DLD1 (cell line): ENCODE measurements around the gene WNT9B.

ENCODE experiments used
- in situ Hi-C: cut with HindIII; loops from 2 replicates; pipeline ENCODE4 v1.10.0; 2017; ENCODE audit warnings: low sequenced_read_pairs

Gene WNT9B

DNA sequence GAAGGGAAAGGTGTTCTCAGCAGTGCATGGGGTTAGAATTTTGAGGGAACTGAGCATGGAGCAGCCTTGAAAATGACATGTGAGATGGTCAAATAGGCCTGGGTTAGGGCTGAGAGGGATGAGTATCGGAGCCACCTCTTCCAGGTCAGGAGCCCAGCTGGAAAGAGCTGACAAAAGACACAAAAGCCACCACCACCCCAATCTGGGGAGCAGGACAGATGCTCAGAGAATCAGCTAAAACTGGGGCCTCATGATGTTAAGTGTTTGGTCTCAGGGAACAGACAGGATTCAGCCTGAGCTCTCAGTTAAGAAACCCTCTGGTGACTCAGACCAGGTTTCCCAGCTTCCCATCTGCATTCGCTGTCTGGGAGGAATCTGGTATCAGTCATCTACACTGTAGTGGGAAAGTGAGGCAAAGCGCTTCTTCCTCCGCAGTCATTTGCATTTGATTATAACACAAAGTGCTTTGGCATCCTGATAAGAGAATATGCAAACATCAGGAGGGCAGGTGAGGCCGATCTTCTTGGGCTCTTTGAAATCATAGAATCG lies 2.6 kb downstream of the WNT9B start:
- in situ Hi-C loops: no loop called here

DNA sequence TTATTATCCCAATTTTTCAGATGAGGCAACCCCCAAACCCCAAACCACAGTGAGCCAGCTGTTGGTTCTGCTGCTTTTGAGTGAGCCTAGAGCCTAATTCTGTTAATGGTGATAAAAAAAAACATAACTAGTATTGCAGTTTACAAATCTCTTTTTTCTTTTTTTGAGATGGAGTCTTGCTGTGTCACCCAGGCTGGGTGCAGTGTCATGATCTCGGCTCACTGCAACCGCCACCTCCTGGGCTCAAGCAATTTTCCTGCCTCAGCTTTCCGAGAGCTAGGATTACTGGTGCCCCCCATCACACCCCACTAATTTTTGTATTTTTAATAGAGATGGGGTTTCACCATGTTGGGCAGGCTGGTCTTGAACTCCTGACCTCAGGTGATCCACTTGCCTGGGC lies 3.1 kb downstream of the WNT9B start:
- in situ Hi-C loops: no loop called here

DNA sequence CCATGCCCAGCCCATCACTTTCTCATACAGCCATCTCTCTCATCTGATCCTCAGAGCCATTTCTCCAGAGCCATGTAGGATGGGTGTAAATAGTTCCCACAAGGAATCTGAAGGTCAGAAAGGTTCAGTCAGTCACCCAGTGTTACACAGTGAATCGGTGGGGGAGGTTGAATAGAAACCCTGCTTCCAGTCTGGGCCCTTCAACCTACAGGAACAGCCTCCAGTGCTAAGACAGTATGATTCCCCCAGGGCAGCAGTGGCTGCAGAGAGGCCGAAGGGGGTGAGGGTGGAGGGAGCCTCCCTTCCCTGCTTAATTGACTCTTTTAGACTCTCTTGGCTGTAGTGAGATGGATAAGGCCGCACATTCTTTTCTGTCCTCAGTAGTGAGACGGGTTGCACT lies 3.6 kb downstream of the WNT9B start:
- in situ Hi-C loops: no loop called here

DNA sequence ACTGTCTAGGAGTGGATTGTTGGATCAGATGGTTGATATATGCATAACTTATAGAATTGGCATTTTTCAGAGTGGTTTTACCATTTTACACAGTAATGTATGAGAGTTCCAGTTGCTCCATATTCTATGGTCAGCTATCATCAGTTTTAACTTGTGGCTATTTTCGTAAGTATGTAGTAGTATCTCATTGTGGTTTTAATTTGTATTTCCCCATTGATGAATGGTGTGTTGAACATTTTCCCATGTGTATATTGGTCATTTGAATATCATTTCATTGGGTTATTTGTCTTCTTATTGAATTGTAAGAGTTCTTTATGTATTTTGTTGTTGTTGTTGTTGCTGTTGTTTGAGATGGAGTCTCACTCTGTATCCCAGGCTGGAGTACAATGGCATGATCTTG lies 6.2 kb downstream of the WNT9B start:
- in situ Hi-C loops: no loop called here

DNA sequence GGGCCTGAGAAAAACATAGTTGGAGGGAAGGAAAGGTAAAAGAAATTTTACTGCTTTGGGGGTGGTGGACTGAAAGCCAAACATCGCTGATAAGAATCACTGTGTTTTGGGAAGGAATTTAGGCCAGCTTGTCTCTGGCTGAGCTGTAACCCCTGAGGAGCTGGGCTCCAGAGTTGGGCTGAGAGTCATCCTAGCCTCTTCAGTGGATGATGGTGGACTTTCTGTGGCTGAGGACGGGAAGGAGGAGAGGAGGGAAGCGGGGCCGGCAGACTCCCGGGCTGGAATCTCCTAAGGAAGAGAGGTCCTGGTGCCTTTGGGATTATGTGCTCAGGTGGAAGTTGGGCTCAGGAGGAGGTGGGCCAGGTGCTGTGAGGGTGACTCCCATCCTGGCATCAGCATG lies 8.6 kb downstream of the WNT9B start:
- in situ Hi-C loops: no loop called here

DNA sequence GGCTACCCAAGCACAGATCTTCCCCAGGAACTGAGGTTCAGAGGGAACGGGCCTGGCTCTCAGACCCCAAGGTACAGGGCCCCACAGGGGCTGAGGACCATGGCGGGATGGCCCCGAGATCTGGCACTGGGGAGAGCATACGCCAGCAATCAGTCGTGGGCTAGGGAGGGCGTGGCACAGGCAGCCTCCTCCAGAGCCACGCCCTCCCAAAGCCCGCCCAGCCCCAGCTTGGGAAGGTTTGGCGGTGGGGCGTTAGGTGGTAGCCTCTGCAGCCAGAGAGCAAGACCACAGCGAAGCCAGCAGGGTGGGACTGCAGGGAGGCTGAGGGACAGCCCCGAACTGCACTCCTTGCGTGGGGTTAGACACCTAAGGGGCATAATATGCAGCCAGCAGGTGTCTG lies 11.6 kb downstream of the WNT9B start:
- in situ Hi-C loops: no loop called here

DNA sequence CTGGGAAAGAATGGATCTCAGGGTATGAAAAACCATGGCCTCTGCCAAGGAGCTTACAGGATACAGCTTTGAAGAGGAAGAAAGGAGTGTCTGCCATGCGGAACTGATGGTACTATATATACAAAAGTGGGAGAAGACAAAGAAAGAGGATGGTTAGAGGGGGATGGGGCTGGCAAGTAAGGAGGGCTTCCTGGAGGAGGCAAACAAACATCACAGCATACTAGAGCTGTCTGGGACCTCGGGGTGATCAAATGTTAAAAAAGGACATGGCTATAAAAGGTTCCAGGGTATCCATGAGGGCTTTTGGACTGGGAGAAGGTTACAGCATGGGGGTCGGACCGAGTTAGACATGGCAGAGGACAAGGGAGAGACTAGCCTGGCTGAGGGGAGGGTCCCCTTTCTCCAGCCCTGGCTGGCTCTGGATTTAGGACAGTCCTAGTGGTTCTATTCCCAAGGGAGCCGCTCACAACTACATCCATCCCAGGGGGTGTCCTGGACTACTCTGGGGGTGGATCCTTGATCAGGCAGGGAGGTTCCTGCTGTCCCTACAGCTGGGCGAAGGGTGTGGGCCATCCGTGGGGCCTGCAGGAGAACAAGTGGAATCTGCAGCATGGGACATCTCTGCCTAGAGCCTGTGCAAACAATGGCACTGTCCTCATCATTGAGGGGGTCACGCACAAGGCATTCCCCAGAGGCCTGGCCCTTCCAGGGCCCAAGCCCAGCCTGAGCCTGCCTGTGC lies 12.2 kb downstream of the WNT9B start:
- in situ Hi-C loops: no loop called here

DNA sequence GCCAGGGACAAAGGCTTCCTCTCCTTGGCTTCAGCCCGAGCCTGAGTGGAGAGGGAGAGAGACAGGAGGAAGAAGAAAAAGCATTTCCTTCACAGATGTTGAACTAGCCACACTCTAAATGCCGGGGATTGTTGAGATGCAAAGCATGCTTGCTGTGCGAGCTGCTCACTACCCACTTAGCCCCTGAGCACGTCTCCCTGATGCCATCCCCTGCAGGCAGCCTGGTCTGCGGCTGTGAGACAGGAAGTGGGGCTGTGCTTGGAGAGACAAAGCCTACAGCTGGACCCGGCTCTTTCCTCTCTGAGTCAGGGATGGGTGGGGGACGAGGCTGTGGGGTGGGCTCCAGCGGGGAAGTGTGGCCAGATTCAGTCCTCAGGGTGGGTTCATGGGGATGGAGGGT lies 13.7 kb downstream of the WNT9B start:
- in situ Hi-C loops: no loop called here

DNA sequence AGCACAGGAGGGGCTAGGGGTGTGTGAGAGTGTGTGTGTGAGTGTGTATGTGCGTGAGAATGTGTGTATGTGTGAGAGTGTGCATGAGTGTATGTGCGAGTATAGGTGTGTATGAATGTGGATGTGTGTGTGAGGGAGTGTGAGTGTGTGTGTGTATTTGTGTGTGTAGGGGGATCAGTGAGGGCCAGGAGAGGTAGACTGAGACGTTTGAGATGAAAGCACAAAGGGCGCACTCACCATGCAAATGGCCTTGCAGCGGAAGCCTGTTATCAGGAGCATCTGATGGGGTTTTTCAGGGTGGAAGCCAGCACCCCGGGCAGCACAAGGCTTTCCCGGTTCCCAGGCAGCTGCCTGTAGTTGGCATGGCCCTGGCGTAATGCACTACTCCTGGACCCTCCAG lies 14.9 kb downstream of the WNT9B start:
- in situ Hi-C loops: no loop called here

DNA sequence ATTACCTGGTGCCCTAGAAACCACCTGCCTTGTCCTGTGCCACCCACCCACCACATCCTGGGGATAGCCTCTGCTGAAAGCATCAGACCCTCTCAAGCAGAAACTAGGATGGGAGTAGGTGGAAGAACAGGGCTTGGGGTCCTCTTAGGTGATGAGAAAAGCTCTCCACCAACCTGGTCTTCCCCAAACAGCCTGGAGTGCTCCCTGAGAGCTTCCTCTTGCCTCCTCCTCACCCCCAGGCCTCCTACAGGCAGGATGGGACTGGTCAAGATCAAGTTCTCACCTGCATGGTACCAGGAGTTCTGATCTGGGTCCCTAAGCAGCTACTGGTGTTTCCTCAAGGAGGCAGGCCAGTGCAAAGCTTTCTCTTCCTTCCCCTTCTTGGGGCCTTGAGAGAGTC lies 15.4 kb downstream of the WNT9B start:
- in situ Hi-C loops: no loop called here

DNA sequence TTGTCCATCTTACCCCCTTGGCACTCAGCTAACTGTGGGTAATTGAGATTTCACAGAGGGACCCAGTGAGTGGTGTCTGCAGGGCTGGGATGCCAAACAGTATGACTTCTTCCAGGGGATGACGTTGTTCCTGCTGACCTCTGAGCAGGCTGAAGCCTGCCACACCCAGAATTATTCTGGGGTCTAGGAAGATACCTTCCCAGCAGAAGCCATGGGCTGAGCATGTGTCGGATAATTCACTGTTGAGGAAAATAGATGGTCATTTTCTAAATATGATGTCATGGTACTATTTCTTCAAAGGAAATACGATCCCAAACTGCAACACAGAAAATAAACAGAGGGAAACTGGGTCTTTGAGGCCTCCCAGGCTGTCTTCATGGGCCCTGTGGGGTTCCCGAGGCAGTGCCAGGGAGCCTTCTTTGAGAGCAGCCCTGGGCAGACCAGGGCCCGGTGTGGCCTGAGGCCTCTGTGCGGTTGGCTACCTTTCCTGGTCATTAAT lies 17.4 kb downstream of the WNT9B start:
- in situ Hi-C loops: no loop called here

DNA sequence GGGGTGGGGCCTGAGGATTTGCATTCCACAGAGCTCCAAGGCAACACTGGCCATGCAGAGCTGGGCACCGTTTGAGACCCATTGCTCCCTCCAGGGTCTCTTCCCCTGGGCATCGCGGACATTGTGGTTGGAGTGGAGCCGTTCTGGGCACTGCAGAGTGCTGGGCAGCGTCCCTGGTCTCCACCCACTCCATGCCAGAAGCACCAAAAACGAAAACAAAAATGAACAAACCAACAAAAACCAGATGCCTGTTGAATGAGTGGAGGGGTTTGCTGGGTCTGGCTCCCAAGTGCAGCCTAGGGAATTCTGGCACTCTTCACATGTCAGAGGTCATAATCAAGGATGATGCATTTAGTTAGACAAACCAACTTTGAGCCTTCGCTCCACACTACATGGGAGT lies 17.9 kb downstream of the WNT9B start:
- in situ Hi-C loops: no loop called here

DNA sequence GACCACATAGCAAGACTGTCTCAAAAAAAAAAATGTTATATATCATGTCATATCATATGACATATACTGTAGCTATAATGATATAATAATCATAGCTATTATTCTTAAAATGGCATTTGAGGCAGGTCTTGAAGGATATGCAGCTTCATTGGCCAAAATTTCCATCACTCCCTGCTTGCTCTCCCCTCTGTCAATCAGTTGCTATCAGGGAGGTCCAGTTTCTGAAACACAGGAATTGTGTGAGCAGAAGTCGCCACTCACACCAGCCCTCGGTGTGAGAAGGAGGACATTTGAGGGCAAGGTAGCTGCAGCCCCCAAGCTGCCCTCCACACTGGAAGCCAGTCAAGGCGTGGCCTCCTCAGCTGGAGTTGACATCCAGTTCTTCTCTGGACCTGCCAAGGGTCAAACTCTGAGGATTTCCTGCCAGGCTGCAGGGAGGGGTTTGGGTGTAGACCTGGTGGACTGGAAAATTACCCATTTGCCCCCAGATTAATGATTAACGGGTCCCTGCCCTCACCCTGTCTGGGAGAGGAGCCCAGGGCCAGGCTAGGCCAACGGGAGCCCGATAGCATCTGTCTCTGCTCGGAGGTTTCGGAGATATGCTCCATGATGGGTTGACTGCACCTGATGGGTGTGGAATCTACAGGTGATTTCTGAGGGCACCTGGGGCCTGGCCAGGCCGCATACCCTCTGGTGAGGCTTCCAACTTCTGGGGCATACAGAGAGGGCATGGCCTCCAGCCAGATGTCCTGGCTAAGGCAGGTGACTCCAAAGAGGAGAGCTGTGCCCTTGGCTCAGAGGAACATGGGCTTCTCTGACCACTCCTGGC lies 18.8 kb downstream of the WNT9B start:
- in situ Hi-C loops: no loop called here

DNA sequence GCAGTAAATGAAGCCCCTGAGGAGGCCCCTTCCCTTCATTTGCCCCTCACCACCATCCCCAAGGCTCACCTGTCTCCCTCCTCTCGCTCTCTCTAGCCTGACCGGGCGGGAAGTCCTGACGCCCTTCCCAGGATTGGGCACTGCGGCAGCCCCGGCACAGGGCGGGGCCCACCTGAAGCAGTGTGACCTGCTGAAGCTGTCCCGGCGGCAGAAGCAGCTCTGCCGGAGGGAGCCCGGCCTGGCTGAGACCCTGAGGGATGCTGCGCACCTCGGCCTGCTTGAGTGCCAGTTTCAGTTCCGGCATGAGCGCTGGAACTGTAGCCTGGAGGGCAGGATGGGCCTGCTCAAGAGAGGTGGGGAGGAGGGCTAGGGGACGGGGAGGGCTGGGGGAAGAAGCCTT lies 21.0 kb downstream of the WNT9B start:
- in situ Hi-C loops: no loop called here

DNA sequence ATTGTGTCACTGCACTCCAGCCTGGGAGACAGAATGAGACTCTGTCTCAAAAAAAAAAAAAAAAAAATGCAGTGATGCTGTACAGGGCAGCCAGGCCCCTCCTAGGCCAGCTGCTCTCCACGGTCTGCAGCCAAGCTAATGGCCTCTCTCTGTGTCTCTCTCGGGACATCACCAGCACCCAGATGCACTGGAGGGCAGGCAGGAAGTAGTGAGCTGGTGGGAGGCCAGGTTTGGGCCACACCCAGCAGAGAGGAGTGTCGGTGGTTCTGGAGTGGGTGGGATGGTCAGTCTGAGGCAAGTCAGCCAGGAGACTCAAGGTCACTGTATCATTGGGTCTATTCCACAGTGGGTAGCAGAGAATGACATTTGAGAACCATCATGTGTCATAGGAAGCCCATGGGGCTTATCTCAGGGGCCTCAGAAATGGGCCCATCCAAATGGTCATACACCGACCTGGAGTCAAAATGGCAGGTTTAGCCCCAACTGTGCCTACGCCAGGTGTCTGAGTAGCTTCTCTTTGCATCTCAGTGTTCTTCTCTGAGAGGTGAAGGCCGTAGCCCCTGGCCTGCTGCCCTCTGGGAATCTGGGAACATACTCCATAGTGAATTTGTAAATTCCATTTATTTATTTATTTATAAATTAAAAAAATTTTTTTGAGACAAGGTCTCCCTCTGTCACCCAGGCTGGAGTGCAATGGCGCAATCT lies 22.7 kb downstream of the WNT9B start:
- in situ Hi-C loops: no loop called here

DNA sequence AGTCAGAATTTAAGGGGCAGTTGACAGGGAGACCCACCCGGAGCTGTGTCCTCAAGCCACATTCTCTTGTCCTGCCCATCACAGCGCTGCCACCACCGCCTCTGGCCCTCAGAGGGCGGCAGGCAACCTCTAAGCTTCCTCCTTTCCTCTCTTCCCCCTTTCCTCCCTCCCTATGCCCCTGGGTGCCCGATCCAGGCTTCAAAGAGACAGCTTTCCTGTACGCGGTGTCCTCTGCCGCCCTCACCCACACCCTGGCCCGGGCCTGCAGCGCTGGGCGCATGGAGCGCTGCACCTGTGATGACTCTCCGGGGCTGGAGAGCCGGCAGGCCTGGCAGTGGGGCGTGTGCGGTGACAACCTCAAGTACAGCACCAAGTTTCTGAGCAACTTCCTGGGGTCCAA lies 23.5 kb downstream of the WNT9B start:
- in situ Hi-C loops: no loop called here

DNA sequence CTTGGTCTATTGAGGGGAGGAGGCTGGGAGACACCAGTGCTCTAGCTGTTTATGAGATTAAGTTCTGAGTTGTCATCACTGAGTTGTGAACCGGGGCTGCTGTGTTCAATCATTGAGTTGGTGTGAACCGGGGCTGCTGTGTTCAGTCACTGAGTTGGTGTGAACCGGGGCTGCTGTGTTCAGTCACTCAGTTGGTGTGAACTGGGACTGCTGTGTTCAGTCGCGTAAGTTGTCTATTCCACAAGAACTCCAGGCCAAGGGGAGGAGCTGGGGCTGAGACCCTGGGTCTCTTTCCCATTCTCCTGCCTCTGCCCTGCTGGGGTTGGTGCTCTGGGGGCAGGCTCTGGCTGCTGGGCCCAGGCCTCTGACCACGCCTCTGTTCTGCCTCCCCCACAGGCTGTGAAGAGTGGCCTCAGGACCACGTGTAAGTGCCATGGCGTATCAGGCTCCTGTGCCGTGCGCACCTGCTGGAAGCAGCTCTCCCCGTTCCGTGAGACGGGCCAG lies 24.5 kb downstream of the WNT9B start:
- in situ Hi-C loops: no loop called here

DNA sequence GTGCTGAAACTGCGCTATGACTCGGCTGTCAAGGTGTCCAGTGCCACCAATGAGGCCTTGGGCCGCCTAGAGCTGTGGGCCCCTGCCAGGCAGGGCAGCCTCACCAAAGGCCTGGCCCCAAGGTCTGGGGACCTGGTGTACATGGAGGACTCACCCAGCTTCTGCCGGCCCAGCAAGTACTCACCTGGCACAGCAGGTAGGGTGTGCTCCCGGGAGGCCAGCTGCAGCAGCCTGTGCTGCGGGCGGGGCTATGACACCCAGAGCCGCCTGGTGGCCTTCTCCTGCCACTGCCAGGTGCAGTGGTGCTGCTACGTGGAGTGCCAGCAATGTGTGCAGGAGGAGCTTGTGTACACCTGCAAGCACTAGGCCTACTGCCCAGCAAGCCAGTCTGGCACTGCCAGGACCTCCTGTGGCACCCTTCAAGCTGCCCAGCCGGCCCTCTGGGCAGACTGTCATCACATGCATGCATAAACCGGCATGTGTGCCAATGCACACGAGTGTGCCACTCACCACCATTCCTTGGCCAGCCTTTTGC lies 25.0 kb downstream of the WNT9B start:
- in situ Hi-C loops: no loop called here

DNA sequence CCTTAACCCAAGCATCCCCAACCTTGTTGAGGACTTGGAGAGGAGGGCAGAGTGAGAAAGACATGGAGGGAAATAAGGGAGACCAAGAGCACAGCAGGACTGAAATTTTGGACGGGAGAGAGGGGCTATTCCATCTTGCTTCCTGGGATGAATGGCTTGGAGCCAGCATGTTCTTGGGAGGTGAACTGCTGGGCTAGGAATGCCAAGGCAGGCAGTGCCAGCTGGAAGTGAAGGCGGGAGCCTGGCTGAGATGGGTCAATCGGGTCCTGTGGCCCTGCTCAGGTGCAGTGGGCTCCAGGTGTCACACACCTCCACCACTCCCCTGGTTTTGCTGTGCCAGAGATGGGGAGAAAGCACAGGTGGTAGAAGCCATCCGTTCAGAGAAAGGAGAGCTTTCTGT lies 25.5 kb downstream of the WNT9B start:
- in situ Hi-C loops: no loop called here

DNA sequence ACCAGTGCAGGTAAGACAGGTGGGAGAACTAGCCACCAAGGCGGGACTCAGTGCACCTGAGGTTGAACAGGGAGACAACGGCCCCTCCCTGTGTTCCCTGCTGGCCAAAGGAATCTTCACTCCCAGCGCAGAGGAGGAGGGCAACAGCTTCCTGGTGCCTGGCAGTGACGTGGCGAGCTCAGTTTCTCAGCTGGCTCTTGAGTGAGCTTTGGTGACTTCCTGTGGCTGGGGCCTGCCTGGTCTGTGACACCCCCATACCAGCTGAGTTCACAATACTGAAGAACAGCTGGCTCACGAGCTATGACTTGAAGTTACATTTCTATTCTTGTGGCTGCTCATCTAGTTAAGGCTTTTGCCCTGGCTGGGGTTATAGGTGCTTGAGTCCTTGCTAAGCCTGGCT lies 26.1 kb downstream of the WNT9B start:
- in situ Hi-C loops: no loop called here

DNA sequence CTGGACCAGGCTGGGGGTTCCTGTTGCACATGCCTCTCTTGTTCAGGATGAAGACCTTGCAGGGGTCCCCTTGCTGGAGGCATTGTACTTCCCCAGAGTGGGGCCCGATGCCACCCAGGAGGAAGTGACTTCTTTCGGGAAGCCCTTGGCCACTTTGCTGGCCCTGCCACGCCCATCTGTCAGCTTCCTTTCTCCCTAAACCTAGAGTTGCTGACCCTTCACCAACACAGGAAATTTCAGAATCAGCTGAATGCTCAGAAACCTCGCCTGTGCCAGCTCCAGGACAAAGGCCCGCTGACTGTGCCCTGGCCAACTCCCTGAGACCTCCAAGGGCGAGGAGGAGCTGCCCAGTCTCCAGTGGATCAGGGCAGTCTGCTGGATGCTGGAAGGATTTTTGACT lies 26.7 kb downstream of the WNT9B start:
- in situ Hi-C loops: no loop called here
